ENCODE data around the gene DPH7. TPM values are rescaled to one million over a fixed set of nuclear protein-coding genes. Genes with fewer than 3 reads are reported as not detected.

Gene DPH7
- total RNA-seq, 2 donors from 2014 or later = 44.4 to 46.5 TPM

DNA sequence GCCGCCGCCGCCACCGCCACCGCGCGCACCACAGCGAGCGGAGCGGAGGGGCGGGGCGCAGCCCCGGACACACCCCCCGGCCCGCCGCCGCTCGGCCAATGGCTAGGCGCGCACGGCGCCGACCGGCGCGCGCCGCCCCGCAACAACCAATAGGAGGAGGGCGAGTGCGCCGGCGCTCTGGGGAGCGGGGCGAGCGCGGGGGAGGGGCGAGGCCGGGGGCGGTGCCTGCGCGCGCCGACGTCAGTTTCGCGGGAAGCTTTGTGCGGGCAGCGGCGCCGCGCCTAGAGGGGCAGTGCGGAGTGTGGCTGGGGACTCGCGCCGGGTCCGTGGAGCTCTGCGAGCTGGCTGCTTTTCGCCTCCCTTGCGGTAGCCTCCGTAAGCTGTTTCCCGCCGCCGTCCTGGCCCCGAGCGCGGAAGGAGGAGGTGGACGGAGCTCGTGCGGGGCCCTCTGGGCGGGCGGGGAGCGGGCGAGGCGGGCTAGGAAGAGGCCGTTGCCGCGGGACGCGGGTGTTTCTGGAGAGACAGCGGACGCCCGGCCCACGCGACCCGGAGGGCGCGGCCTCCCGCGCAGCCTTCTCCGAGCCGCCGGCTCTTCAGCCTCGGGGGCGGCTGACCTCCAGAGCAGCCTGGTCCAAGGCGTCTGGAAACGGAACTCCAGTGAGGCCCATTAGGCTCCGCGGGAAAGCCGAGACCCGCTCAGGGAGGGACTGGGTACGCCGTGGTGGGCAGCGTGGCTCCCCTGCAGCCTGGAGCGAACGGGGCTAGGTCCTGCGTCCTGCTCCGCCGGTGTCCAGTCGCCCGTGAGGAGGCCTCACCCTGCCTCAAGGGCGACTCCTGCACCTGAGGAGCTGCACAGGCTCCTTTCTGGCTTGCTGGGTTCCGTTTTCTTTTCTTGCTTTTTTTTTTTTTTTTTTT is 12.0 kb upstream of the DPH7 start, which contains the start of gene ZMYND19:
Gene ZMYND19, minus strand, starts transcription at position 44 of the 915 bp plus-strand sequence. CDS start 249 bp downstream, outside the sequence.
- Histone ChIP-seq H3K4me3 (peak within 1 kb of the TSS; percentile 26 to 62), H3K9me3 (no peaks in the 10 kb centered on the region), H3K27me3 (no peaks in the 10 kb centered on the region), H3K27ac (peak within 1 kb of the TSS; percentile 19 to 77 (median 52)), H3K36me3 (replicated peaks in 1 of 2; ENCODE audit: insufficient read depth in 1 of 2, low read depth in 2 of 2) (peaks cover 0 to 6% of the 10 kb centered on the region in 2 donors), H3K4me1 (peaks cover 49% of the 10 kb centered on the region)
- peak; percentile 90 to 92 (median 90) for DNase-seq
- intact Hi-C loops (cut with DNase I) = no loop called here
- TF ChIP-seq, protein P1, sequence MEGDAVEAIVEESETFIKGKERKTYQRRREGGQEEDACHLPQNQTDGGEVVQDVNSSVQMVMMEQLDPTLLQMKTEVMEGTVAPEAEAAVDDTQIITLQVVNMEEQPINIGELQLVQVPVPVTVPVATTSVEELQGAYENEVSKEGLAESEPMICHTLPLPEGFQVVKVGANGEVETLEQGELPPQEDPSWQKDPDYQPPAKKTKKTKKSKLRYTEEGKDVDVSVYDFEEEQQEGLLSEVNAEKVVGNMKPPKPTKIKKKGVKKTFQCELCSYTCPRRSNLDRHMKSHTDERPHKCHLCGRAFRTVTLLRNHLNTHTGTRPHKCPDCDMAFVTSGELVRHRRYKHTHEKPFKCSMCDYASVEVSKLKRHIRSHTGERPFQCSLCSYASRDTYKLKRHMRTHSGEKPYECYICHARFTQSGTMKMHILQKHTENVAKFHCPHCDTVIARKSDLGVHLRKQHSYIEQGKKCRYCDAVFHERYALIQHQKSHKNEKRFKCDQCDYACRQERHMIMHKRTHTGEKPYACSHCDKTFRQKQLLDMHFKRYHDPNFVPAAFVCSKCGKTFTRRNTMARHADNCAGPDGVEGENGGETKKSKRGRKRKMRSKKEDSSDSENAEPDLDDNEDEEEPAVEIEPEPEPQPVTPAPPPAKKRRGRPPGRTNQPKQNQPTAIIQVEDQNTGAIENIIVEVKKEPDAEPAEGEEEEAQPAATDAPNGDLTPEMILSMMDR (IDR thresholded peaks at IDR 0.05) = no peak
- TF ChIP-seq POLR2A (IDR thresholded peaks at IDR 0.05) = peak in 2 of 3 donors; percentile 36 to 40
- ATAC-seq = peak; percentile 96
- 1 to 12% methylated on average over 12 to 88 of the region's 113 CpGs for WGBS, 2 donors

DNA sequence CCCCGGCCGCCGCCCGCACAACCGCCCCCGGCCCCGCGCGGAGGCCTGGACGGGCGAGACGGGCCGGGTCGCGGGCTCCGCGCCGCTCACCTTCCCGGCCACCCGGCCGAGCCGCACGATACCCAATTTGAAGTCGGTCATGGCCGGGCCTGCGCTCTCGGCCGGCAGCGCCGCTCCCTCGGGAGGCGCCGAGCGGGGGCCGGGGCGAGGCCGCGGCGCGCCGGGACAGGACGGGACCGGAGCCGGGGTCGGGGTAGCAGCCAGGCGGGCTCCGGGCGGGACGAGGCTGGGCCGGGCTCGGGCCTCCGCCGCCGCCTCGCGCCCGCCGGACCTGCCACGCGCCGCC is 11.4 kb upstream of the DPH7 start:
- Histone ChIP-seq H3K36me3 (replicated peaks in 1 of 2; ENCODE audit: insufficient read depth in 1 of 2, low read depth in 2 of 2) (peaks cover 0 to 6% of the 10 kb centered on the region in 2 donors), H3K27me3 (no peaks in the 10 kb centered on the region), H3K27ac (peak overlapping the region in 1 of 4 donors; percentile 45), H3K9me3 (no peaks in the 10 kb centered on the region), H3K4me3 (no peak overlapping the region), H3K4me1 (peaks cover 49% of the 10 kb centered on the region)
- TF ChIP-seq, protein P1 (IDR thresholded peaks at IDR 0.05) = no peak
- TF ChIP-seq POLR2A (IDR thresholded peaks at IDR 0.05) = no peak
- no peak for DNase-seq
- intact Hi-C loops (cut with DNase I) = no loop called here
- WGBS, 2 donors = 0% methylated on average over 3 of the region's 61 CpGs; no CpG with 5 or more reads in 1 of the 2 donors
- ATAC-seq = peak; percentile 10

DNA sequence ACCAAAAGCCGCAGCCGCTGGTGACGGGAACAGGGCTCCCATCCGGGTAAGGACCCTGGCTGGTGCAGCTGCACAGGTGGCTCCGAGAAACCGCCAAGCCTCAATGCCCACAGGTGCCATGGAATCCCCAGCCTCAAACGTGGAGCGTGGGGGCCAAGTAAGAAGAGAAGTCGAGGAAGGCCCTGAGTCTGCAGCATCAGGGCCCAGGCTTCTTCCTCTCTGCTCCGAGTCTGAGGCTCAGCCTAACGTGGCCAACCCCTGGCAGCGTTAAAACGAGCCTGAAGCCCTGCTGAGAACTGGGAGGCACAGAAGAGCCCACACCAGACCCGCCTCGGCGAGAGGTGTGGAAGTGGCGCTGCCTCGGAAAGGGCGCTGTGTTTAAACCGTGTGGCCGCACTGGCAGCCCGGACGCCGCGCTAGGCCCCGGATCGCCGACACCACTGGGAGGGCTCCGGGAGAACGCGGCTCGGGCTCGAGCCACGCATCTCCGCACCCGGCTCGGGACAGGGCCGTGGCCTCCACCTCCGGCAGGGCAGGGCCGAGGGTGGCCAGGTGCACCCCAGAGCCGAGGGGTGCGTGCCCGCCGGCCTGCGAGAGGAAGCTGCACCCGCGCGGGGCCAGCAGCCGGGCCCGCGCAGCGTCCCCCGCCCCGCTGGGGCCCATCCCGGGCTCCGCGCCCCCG is 10.9 kb upstream of the DPH7 start:
- intact Hi-C loops (cut with DNase I) = no loop called here
- H3K27me3 ChIP-seq = no peaks in the 10 kb centered on the region
- WGBS, 2 donors = 10 to 30% methylated on average over 4 to 45 of the region's 58 CpGs
- H3K9me3 ChIP-seq = no peaks in the 10 kb centered on the region
- no peak overlapping the region for H3K27ac ChIP-seq
- peaks cover 0 to 6% of the 10 kb centered on the region in 2 donors for H3K36me3 ChIP-seq (replicated peaks in 1 of 2; ENCODE audit: insufficient read depth in 1 of 2, low read depth in 2 of 2)
- TF ChIP-seq POLR2A (IDR thresholded peaks at IDR 0.05) = no peak
- TF ChIP-seq, protein P1 (IDR thresholded peaks at IDR 0.05) = no peak
- peak; percentile 0 for ATAC-seq
- peak overlapping the region in 1 of 2 donors; percentile 36 for H3K4me3 ChIP-seq
- peaks cover 49% of the 10 kb centered on the region for H3K4me1 ChIP-seq
- DNase-seq = peak in 1 of 4 donors; percentile 19

GRCh38 chr9:137588891-137589290 is 10.2 kb upstream of the DPH7 start:
- TF ChIP-seq, protein P1 (IDR thresholded peaks at IDR 0.05) = no peak
- no peak for TF ChIP-seq POLR2A (IDR thresholded peaks at IDR 0.05)
- peaks cover 0 to 6% of the 10 kb centered on the region in 2 donors for H3K36me3 ChIP-seq (replicated peaks in 1 of 2; ENCODE audit: insufficient read depth in 1 of 2, low read depth in 2 of 2)
- intact Hi-C loops (cut with DNase I) = no loop called here
- H3K27ac ChIP-seq = no peak overlapping the region
- DNase-seq (no peak), ATAC-seq (no peak)
- no peak overlapping the region for H3K4me3 ChIP-seq
- 79 to 85% methylated on average over 5 to 6 of the region's 6 CpGs for WGBS, 2 donors
- H3K9me3 ChIP-seq = no peaks in the 10 kb centered on the region
- H3K27me3 ChIP-seq = no peaks in the 10 kb centered on the region
- peaks cover 47% of the 10 kb centered on the region for H3K4me1 ChIP-seq
